DOHH2 (cell line): Measurements from ENCODE around the gene SRRM1.

Source experiments
- CTCF ChIP-seq: fragments of 200-600 bp; sonication (generic); IDR thresholded peaks from one replicate; pipeline ENCODE4 v1.5.1; 2014; ENCODE audit warnings: antibody characterized with exemption, mild to moderate bottlenecking, low read depth, low read length; ENCODE audit not compliant: poor library complexity, severe bottlenecking
- EZH2phosphoT487 ChIP-seq: fragments of 200-600 bp; sonication (generic); IDR thresholded peaks from 2 replicates; pipeline ENCODE4 v1.6.1; 2017; ENCODE audit warnings: borderline replicate concordance, mild to moderate bottlenecking, antibody characterized with exemption, low read length, moderate library complexity, mixed read lengths

- no peak for TF ChIP-seq CTCF
- no peak for TF ChIP-seq EZH2phosphoT487
These were observed 37.4 kb upstream of the SRRM1 start for GRCh38 chr1:24605534-24606295.
